Neural cell (in vitro differentiated cells): ENCODE data around the gene MYO1D. TPM values are rescaled to one million over a fixed set of nuclear protein-coding genes. Genes with fewer than 3 reads are reported as not detected.

Source experiments
- H2AFZ ChIP-seq: fragments of 200-600, 300-800 bp; sonication (generic), shearing (Covaris generic); 2 replicates; pipeline ENCODE4 v1.6.0; 2014; ENCODE audit warnings: low read depth, mild to moderate bottlenecking, antibody characterized with exemption, low read length, moderate library complexity
- H3F3A ChIP-seq: fragments of 200-600 bp; shearing (Covaris generic); 2 replicates; pipeline ENCODE4 v1.6.1; 2016; ENCODE audit warnings: mild to moderate bottlenecking, moderate library complexity, mixed read lengths, antibody characterized with exemption, low read length; ENCODE audit not compliant: insufficient read depth, poor library complexity, severe bottlenecking
- H3K27ac ChIP-seq: fragments of 200-600, 300-800 bp; sonication (generic), shearing (Covaris generic); 2 replicates; pipeline ENCODE4 v1.5.1; 2014; ENCODE audit warnings: mild to moderate bottlenecking, low read length, moderate library complexity
- H3K27me3 ChIP-seq: fragments of 300-800, 200-600 bp; sonication (generic), shearing (Covaris generic); 2 replicates; pipeline ENCODE4 v1.6.0; 2014; ENCODE audit warnings: mild to moderate bottlenecking, low read depth, low read length, moderate library complexity; ENCODE audit not compliant: insufficient read depth
- H3K36me3 ChIP-seq: fragments of 300-800, 200-600 bp; sonication (generic), shearing (Covaris generic); 2 replicates; pipeline ENCODE4 v1.5.1; 2014; ENCODE audit warnings: mild to moderate bottlenecking, antibody characterized with exemption, low read length, moderate library complexity; ENCODE audit not compliant: insufficient read depth
- H3K4me2 ChIP-seq: fragments of 300-800, 200-600 bp; sonication (generic), shearing (Covaris generic); 2 replicates; pipeline ENCODE4 v1.6.0; 2014; ENCODE audit warnings: mild to moderate bottlenecking, low read length
- H3K4me3 ChIP-seq: fragments of 300-800, 200-600 bp; sonication (generic), shearing (Covaris generic); 2 replicates; pipeline ENCODE4 v1.5.1; 2014; ENCODE audit warnings: mild to moderate bottlenecking, low read length, moderate library complexity
- H3K79me2 ChIP-seq: fragments of 200-600 bp; shearing (Covaris generic); replicated peaks from 2 replicates; pipeline ENCODE4 v1.6.0; 2014; ENCODE audit warnings: mild to moderate bottlenecking, low read length, moderate library complexity; ENCODE audit not compliant: insufficient read depth
- H3K9ac ChIP-seq: fragments of 300-800, 200-600 bp; sonication (generic), shearing (Covaris generic); 2 replicates; pipeline ENCODE4 v1.6.1; 2016; ENCODE audit warnings: mild to moderate bottlenecking, low read length, mixed read lengths
- H3K9me2 ChIP-seq: fragments of 200-600 bp; shearing (Covaris generic); 2 replicates; pipeline ENCODE4 v1.6.1; 2016; ENCODE audit warnings: mild to moderate bottlenecking, low read length, mixed read lengths; ENCODE audit not compliant: insufficient read depth
- H3K9me3 ChIP-seq: fragments of 200-600, 300-800 bp; sonication (generic), shearing (Covaris generic); 2 replicates; pipeline ENCODE4 v1.6.1; 2016; ENCODE audit warnings: mild to moderate bottlenecking, mixed run types, low read length, moderate library complexity, mixed read lengths
- H4K20me1 ChIP-seq: fragments of 200-600 bp; shearing (Covaris generic); 2 replicates; pipeline ENCODE4 v1.6.1; 2016; ENCODE audit warnings: mild to moderate bottlenecking, mixed run types; ENCODE audit not compliant: insufficient read depth
- EP300 ChIP-seq: fragments of 450-650 bp; conservative IDR thresholded peaks from 2 replicates; pipeline ENCODE4 v1.6.1; 2014; ENCODE audit warnings: antibody characterized with exemption, mild to moderate bottlenecking, moderate library complexity; ENCODE audit not compliant: poor library complexity, severe bottlenecking
- EZH2 ChIP-seq: fragments of 200-600, 300-800 bp; shearing (Covaris generic), sonication (generic); IDR thresholded peaks from 2 replicates; pipeline ENCODE4 v1.6.1; 2014; ENCODE audit warnings: antibody characterized with exemption, low read length, borderline replicate concordance, mild to moderate bottlenecking; ENCODE audit not compliant: insufficient read depth, poor library complexity, severe bottlenecking
- MXI1 ChIP-seq: fragments of 450-650 bp; conservative IDR thresholded peaks from 2 replicates; pipeline ENCODE4 v1.6.1; 2014; ENCODE audit warnings: antibody characterized with exemption, mild to moderate bottlenecking; ENCODE audit not compliant: poor library complexity, severe bottlenecking
- POLR2AphosphoS5 ChIP-seq: IDR thresholded peaks from 2 replicates; pipeline ENCODE4 v1.6.1; 2012
- RAD21 ChIP-seq: fragments of 450-650 bp; conservative IDR thresholded peaks from 2 replicates; pipeline ENCODE4 v1.6.1; 2014; ENCODE audit warnings: antibody characterized with exemption, mild to moderate bottlenecking, moderate library complexity
- SMC3 ChIP-seq: fragments of 450-650 bp; conservative IDR thresholded peaks from 2 replicates; pipeline ENCODE4 v1.6.1; 2014; ENCODE audit warnings: antibody characterized with exemption, mild to moderate bottlenecking, moderate library complexity; ENCODE audit not compliant: poor library complexity
- TAF1 ChIP-seq: IDR thresholded peaks from 2 replicates; pipeline ENCODE4 v1.6.1; 2012; ENCODE audit warnings: low read depth
- polyA plus RNA-seq: library from polyadenylated mRNA; depleted of rRNA; stranded (reverse); fragments of >200 nt; gene quantifications from 2 replicates; pipeline ENCODE4 v1.2.3, GENCODE V29; 2014
- TF ChIP-seq, protein P1 (sequence below): IDR thresholded peaks from 2 replicates; pipeline ENCODE4 v1.6.1; 2012; ENCODE audit warnings: borderline replicate concordance
- TF ChIP-seq, protein P2 (sequence below): fragments of 450-650 bp; IDR thresholded peaks from 2 replicates; pipeline ENCODE4 v1.5.1; 2014; ENCODE audit warnings: antibody characterized with exemption, mild to moderate bottlenecking, moderate library complexity; ENCODE audit not compliant: poor library complexity, severe bottlenecking

The MYO1D gene
- polyA plus RNA-seq, 1 donor from 2014 or later = 10.7 TPM

DNA sequence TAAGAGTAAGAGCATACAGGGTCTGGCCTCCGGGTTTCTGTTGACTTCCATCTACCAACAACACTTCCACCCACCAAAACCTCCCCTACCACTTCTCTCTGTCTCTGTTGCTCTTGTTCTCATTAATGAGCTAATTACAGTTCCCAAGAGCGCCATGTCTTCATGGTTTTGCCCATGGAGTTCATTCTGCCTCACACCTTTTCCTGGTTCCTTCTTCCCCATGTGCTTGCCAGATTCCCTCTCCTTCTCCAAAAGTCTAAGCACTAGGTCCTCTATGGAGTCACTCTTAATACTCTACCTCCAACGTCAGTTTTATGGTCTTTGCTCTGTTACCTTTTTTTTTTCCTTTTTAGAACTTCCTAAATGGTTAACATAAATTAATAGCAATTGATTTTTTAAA lies 92.8 kb downstream of the MYO1D start:
- Histone ChIP-seq H3K79me2 (no peaks in the 10 kb centered on the region), H3K9me3 (peaks cover 6% of the 10 kb centered on the region), H3K27ac (no peak overlapping the region), H3K4me2 (no peak overlapping the region), H3K36me3 (no peaks in the 10 kb centered on the region), H3K4me3 (no peak overlapping the region), H3K9ac (no peak overlapping the region), H2AFZ (no peak overlapping the region), H3K27me3 (no peaks in the 10 kb centered on the region), H4K20me1 (no peaks in the 10 kb centered on the region), H3F3A (no peaks in the 10 kb centered on the region), H3K9me2 (no peaks in the 10 kb centered on the region)
- TF ChIP-seq, protein P1, sequence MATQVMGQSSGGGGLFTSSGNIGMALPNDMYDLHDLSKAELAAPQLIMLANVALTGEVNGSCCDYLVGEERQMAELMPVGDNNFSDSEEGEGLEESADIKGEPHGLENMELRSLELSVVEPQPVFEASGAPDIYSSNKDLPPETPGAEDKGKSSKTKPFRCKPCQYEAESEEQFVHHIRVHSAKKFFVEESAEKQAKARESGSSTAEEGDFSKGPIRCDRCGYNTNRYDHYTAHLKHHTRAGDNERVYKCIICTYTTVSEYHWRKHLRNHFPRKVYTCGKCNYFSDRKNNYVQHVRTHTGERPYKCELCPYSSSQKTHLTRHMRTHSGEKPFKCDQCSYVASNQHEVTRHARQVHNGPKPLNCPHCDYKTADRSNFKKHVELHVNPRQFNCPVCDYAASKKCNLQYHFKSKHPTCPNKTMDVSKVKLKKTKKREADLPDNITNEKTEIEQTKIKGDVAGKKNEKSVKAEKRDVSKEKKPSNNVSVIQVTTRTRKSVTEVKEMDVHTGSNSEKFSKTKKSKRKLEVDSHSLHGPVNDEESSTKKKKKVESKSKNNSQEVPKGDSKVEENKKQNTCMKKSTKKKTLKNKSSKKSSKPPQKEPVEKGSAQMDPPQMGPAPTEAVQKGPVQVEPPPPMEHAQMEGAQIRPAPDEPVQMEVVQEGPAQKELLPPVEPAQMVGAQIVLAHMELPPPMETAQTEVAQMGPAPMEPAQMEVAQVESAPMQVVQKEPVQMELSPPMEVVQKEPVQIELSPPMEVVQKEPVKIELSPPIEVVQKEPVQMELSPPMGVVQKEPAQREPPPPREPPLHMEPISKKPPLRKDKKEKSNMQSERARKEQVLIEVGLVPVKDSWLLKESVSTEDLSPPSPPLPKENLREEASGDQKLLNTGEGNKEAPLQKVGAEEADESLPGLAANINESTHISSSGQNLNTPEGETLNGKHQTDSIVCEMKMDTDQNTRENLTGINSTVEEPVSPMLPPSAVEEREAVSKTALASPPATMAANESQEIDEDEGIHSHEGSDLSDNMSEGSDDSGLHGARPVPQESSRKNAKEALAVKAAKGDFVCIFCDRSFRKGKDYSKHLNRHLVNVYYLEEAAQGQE = no peak
- TF ChIP-seq EZH2 = no peak
- TF ChIP-seq SMC3 = no peak

DNA sequence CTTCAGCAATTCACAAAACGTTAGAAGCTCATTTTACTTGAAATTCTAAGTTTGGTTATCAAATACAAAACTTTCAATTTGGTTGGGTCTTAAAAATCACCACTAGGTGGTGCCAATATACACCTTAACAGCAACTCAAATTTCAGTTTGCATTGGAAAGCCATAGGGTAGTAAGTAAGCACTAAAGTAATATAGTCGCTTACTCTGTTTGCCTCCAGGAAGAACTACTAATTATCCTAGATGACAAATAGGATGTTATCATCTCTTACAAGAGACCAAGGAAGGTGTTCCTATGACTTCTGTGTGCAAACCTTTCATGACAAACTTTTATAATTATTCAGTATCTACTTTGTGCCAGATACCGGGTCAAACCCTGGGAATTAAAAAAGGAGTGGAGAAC lies 93.3 kb downstream of the MYO1D start:
- H2AFZ ChIP-seq = no peak overlapping the region
- no peaks in the 10 kb centered on the region for H4K20me1 ChIP-seq
- no peak overlapping the region for H3K9ac ChIP-seq
- H3K9me3 ChIP-seq = peaks cover 1% of the 10 kb centered on the region
- no peak overlapping the region for H3K27ac ChIP-seq
- no peak overlapping the region for H3K4me2 ChIP-seq
- no peaks in the 10 kb centered on the region for H3K9me2 ChIP-seq
- H3K27me3 ChIP-seq = no peaks in the 10 kb centered on the region
- no peaks in the 10 kb centered on the region for H3K79me2 ChIP-seq
- H3K4me3 ChIP-seq = no peak overlapping the region
- peak; percentile 91 for TF ChIP-seq RAD21
- TF ChIP-seq EP300 = no peak
- TF ChIP-seq SMC3 = peak; percentile 94
- TF ChIP-seq, protein P2, sequence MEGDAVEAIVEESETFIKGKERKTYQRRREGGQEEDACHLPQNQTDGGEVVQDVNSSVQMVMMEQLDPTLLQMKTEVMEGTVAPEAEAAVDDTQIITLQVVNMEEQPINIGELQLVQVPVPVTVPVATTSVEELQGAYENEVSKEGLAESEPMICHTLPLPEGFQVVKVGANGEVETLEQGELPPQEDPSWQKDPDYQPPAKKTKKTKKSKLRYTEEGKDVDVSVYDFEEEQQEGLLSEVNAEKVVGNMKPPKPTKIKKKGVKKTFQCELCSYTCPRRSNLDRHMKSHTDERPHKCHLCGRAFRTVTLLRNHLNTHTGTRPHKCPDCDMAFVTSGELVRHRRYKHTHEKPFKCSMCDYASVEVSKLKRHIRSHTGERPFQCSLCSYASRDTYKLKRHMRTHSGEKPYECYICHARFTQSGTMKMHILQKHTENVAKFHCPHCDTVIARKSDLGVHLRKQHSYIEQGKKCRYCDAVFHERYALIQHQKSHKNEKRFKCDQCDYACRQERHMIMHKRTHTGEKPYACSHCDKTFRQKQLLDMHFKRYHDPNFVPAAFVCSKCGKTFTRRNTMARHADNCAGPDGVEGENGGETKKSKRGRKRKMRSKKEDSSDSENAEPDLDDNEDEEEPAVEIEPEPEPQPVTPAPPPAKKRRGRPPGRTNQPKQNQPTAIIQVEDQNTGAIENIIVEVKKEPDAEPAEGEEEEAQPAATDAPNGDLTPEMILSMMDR = peak; percentile 88
- no peaks in the 10 kb centered on the region for H3F3A ChIP-seq
- H3K36me3 ChIP-seq = no peaks in the 10 kb centered on the region

DNA sequence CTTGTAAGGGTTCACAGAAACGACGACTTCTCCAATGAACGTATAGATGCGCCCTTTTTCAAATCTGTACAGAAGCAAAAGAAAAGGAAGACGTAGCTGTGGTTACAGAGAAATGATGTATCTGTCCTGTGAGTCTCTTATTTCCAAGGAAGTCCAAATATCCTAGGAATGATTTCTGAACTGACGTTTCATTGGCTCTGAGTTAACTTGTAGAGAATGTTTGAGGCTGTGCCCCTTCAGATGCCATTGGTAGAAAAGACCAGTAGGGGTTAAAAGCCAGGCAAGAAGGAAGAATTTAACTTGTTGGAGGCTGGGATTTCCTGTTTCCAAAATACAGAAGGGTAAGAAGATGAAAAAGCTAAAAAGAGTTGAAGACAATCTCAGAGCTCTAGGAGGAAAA lies 96.2 kb downstream of the MYO1D start:
- H3K36me3 ChIP-seq = no peaks in the 10 kb centered on the region
- H3F3A ChIP-seq = no peaks in the 10 kb centered on the region
- no peaks in the 10 kb centered on the region for H3K79me2 ChIP-seq
- H4K20me1 ChIP-seq = no peaks in the 10 kb centered on the region
- H3K9me2 ChIP-seq = no peaks in the 10 kb centered on the region
- no peak overlapping the region for H2AFZ ChIP-seq
- H3K27me3 ChIP-seq = no peaks in the 10 kb centered on the region
- no peak overlapping the region for H3K9ac ChIP-seq
- H3K27ac ChIP-seq = no peak overlapping the region
- H3K4me2 ChIP-seq = no peak overlapping the region
- no peak for TF ChIP-seq EP300
- TF ChIP-seq SMC3 = no peak
- no peak for TF ChIP-seq POLR2AphosphoS5
- no peak for TF ChIP-seq EZH2
- TF ChIP-seq, protein P2 = no peak
- TF ChIP-seq MXI1 = no peak
- TF ChIP-seq, protein P1 = no peak
- TF ChIP-seq TAF1 = no peak
- no peak for TF ChIP-seq RAD21
- no peak overlapping the region for H3K4me3 ChIP-seq
- H3K9me3 ChIP-seq = no peaks in the 10 kb centered on the region
